ENCODE data around the gene CCDC9B.

- no peak for TF ChIP-seq POLR2AphosphoS5 (IDR thresholded peaks at IDR 0.05; ENCODE audit: low read depth)
- no peak for TF ChIP-seq CTCF (IDR thresholded peaks at IDR 0.05; ENCODE audit: insufficient read depth, low read length)
- no peak for TF ChIP-seq REST (IDR thresholded peaks at IDR 0.05; ENCODE audit: insufficient replicate concordance, low read depth)
Observed at GRCh38 chr15:40380636-40381035, 39.9 kb upstream of the CCDC9B start.

All from HL-60 (cell line).